C4-2B (cell line): ENCODE measurements around the gene CTU2.

Experiments
- CTCF ChIP-seq: fragments of 450-650 bp; conservative IDR thresholded peaks from 2 replicates; pipeline ENCODE4 v1.5.1; 2017; ENCODE audit warnings: mild to moderate bottlenecking
- ZFX ChIP-seq: fragments of 450-650 bp; IDR thresholded peaks from 2 replicates; pipeline ENCODE4 v1.6.1; 2017

GRCh38 chr16:88721815-88722755 is 15.8 kb downstream of the CTU2 start:
- TF ChIP-seq CTCF (no peak), ZFX (no peak)
